Gastrocnemius medialis (tissue), 4 donors: ENCODE results near the gene ANKRD29. TPM values are rescaled to one million over a fixed set of nuclear protein-coding genes. Genes with fewer than 3 reads are reported as not detected.
"Not testable (repeated sequence)": the region's sequence is repeated elsewhere in the genome, so short reads cannot be mapped to it uniquely, and the experiment has no call there.

Experiments used
- ATAC-seq, 2 donors: fragments of 150-250 bp; one replicate each; pipeline ENCODE4 v1.9.1; 2016
- DNase-seq, 2 donors: peaks; one replicate each; pipeline ENCODE4 v3.0.0-alpha.2; 2019
- H3K27ac ChIP-seq, 4 donors: fragments of 200-600 bp; sonication (generic); 1 replicate in 1 of 4; 2 replicates in 3 of 4; pipeline ENCODE4 v1.5.1; 2016 to 2018; ENCODE audit warnings: mild to moderate bottlenecking in 2 of 4, moderate library complexity in 1 of 4
- H3K27me3 ChIP-seq, 3 donors: fragments of 200-600 bp; sonication (generic) in 2 of 3; 1 replicate in 1 of 3; 2 replicates in 2 of 3; pipeline versions ENCODE4 v1.5.1 to v1.6.0; 2016 to 2019; ENCODE audit warnings: mild to moderate bottlenecking in 1 of 3, moderate library complexity in 1 of 3
- H3K36me3 ChIP-seq, 2 donors: fragments of 200-600 bp; sonication (generic) in 1 of 2; one replicate each; pipeline ENCODE4 v1.5.1; 2017 to 2018
- H3K4me1 ChIP-seq, 2 donors: fragments of 200-600 bp; sonication (generic) in 1 of 2; one replicate each; pipeline ENCODE4 v1.5.1; 2016 to 2017; ENCODE audit warnings: mild to moderate bottlenecking in 2 of 2
- H3K4me3 ChIP-seq, 4 donors: fragments of 200-600 bp; sonication (generic) in 3 of 4; 1 replicate in 1 of 4; 2 replicates in 3 of 4; pipeline ENCODE4 v1.5.1; 2016 to 2019; ENCODE audit warnings: mild to moderate bottlenecking in 2 of 4
- H3K9me3 ChIP-seq, 3 donors: fragments of 200-600 bp; sonication (generic) in 2 of 3; 1 replicate in 1 of 3; 2 replicates in 2 of 3; pipeline ENCODE4 v1.5.1; 2016 to 2019
- POLR2A ChIP-seq, 2 donors: fragments of 450-650 bp; IDR thresholded peaks; one replicate each; pipeline ENCODE4 v1.6.1; 2017; ENCODE audit warnings: antibody characterized with exemption in 2 of 2, mild to moderate bottlenecking in 2 of 2, moderate library complexity in 2 of 2
- in situ Hi-C, 4 donors: fragments of 200-750 bp; cut with MboI; loops; one replicate each; pipeline versions ENCODE4 v1.15.0 to v1.8.0; 2017; ENCODE audit warnings: low sequenced_read_pairs in 4 of 4
- intact Hi-C: fragments of 100-400 bp; cut with DNase I; formaldehyde crosslinking; loops from one replicate; pipeline ENCODE4 v1.15.1; 2023; ENCODE audit warnings: low total_unique reads
- total RNA-seq, 4 donors: library from RNA; depleted of rRNA; stranded (reverse); fragments of >200 nt; gene quantifications; one replicate each; pipeline versions ENCODE4 v1.1.0 to v1.2.3, GENCODE V29; 2016
- TF ChIP-seq, protein P1 (sequence below), 5 experiments: fragments of 450-650 bp in 3 of 5; fragments of 200-600 bp in 2 of 5; sonication (generic) in 2 of 5; IDR thresholded peaks in 4 of 5; conservative IDR thresholded peaks in 1 of 5; 1 replicate in 4 of 5; 2 replicates in 1 of 5; pipeline ENCODE4 v1.5.1; 2016 to 2019; ENCODE audit warnings: antibody characterized with exemption in 5 of 5, mild to moderate bottlenecking in 3 of 5, moderate library complexity in 3 of 5

The ANKRD29 gene
- total RNA-seq, 4 donors from 2014 or later = 0.93 to 2.8 (median 1.6) TPM

DNA sequence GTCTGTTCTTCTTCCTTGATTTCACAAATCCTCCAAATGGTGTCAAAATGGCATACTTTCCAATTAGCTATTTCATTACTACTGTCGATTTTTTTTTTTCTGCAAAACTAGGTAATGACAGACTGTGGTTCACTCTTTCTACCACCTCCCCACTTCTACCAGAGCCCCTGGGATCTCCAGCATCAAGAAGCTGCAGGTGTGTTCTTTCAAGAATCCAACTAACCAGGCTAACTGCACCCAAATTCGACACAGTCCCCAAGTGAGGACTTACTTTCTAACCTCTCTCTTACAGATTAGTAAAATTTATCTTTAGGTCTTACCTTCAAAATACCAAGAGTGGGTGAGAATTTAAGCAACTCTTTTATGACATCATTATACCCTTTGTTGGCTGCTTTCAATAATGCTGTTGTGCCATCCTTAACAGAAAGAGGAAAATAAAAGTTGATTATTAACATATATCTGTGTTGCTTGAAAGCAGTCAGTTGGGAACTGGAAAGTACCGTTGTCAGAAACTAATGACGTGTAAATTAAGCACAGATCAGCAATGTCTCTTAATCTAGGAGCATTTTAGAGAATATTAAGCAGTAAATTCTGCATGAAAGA, 45.2 kb downstream of the ANKRD29 start:
- intact Hi-C loops = no loop called here
- no peak for TF ChIP-seq POLR2A (IDR thresholded peaks at IDR 0.05)
- TF ChIP-seq, protein P1, sequence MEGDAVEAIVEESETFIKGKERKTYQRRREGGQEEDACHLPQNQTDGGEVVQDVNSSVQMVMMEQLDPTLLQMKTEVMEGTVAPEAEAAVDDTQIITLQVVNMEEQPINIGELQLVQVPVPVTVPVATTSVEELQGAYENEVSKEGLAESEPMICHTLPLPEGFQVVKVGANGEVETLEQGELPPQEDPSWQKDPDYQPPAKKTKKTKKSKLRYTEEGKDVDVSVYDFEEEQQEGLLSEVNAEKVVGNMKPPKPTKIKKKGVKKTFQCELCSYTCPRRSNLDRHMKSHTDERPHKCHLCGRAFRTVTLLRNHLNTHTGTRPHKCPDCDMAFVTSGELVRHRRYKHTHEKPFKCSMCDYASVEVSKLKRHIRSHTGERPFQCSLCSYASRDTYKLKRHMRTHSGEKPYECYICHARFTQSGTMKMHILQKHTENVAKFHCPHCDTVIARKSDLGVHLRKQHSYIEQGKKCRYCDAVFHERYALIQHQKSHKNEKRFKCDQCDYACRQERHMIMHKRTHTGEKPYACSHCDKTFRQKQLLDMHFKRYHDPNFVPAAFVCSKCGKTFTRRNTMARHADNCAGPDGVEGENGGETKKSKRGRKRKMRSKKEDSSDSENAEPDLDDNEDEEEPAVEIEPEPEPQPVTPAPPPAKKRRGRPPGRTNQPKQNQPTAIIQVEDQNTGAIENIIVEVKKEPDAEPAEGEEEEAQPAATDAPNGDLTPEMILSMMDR (IDR thresholded peaks at IDR 0.05 in 4 of 5, conservative IDR thresholded peaks at IDR 0.05 in 1 of 5) = no peak
- Histone ChIP-seq H3K36me3 (no peaks in the 10 kb centered on the region), H3K4me1 (no peaks in the 10 kb centered on the region), H3K27me3 (peaks cover 0 to 8% (median 2%) of the 10 kb centered on the region in 3 donors), H3K4me3 (no peak overlapping the region), H3K27ac (no peak overlapping the region), H3K9me3 (no peaks in the 10 kb centered on the region)
- in situ Hi-C loops = no loop called here
- ATAC-seq (no peak), DNase-seq (no peak)

DNA sequence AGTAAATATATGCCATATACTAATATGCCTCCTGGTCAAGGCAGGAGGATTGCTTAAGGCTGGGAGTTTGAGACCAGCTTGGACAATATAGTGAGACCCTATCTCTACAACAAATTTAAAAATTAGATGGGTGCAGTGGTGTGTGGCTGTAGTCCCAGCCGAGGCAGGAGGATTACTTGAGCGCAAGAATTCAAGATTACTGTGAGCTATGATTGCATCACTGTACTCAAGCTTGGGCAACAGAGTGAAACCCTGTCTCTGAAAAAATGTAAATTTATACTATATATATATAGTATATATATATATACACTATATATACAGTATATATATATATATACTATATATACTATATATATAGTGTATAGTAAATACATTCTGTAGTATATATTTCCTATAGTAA, 46.5 kb downstream of the ANKRD29 start:
- ATAC-seq = no peak
- H3K36me3 ChIP-seq = no peaks in the 10 kb centered on the region
- no peaks in the 10 kb centered on the region for H3K4me1 ChIP-seq
- no peak overlapping the region for H3K27ac ChIP-seq
- no peak for DNase-seq
- peaks cover 0 to 8% (median 0%) of the 10 kb centered on the region in 3 donors for H3K27me3 ChIP-seq
- H3K4me3 ChIP-seq = no peak overlapping the region
- TF ChIP-seq, protein P1 (IDR thresholded peaks at IDR 0.05 in 4 of 5, conservative IDR thresholded peaks at IDR 0.05 in 1 of 5) = no peak
- TF ChIP-seq POLR2A (IDR thresholded peaks at IDR 0.05) = no peak
- H3K9me3 ChIP-seq = no peaks in the 10 kb centered on the region
- in situ Hi-C loops = no loop called here
- intact Hi-C loops = no loop called here

DNA sequence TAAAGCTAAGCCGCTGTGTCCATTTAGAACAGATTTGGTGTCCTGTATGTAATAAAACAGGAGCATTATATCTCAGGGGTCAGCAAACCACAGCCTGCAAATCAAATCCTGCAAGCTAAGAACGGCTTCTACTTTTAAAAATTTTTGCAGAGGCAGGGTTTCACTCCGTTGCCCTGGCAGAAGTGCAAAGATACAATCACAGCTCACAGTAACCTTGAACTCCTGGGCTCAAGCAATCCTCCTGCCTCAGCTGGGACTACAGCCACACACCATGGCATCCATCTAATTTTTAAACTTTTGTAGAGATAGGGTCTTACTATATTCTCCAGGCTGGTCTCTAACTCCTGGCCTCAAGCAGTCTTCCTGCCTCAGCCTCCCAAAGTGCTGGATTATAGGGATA, 47.8 kb downstream of the ANKRD29 start:
- Histone ChIP-seq H3K4me1 (no peaks in the 10 kb centered on the region), H3K27me3 (peaks cover 0 to 8% (median 0%) of the 10 kb centered on the region in 3 donors), H3K9me3 (no peaks in the 10 kb centered on the region), H3K4me3 (no peak overlapping the region), H3K27ac (no peak overlapping the region), H3K36me3 (no peaks in the 10 kb centered on the region)
- intact Hi-C loops (no loop called here), in situ Hi-C loops (no loop called here)
- DNase-seq (no peak), ATAC-seq (no peak)
- no peak for TF ChIP-seq POLR2A (IDR thresholded peaks at IDR 0.05)
- TF ChIP-seq, protein P1 (IDR thresholded peaks at IDR 0.05 in 4 of 5, conservative IDR thresholded peaks at IDR 0.05 in 1 of 5) = no peak

DNA sequence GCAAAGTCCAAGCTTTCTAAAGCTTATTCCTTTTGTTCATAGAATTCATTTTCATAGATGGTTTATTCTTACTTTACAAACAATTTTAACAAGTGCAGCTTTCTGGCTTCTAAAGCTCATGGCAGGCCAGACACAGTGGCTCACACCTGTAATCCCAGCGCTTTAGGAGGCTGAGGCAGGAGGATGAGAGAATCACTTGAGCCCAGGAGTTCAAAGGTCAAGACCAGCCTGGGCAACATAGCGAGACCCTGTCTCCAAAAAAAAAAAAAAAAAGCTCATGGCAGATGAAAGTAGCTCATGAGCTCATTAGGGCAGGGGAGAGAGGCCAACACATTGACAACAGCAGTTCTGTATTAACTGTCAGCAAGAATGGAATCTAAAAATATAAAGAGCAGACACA, 48.3 kb downstream of the ANKRD29 start:
- ATAC-seq (no peak), DNase-seq (no peak)
- H3K36me3 ChIP-seq = no peaks in the 10 kb centered on the region
- no peak overlapping the region for H3K27ac ChIP-seq
- no peak for TF ChIP-seq POLR2A (IDR thresholded peaks at IDR 0.05)
- TF ChIP-seq, protein P1 (IDR thresholded peaks at IDR 0.05 in 4 of 5, conservative IDR thresholded peaks at IDR 0.05 in 1 of 5) = no peak
- intact Hi-C loops (no loop called here), in situ Hi-C loops (no loop called here)
- no peaks in the 10 kb centered on the region for H3K4me1 ChIP-seq
- no peak overlapping the region for H3K4me3 ChIP-seq
- H3K9me3 ChIP-seq = no peaks in the 10 kb centered on the region
- peaks cover 0 to 6% (median 0%) of the 10 kb centered on the region in 3 donors for H3K27me3 ChIP-seq

DNA sequence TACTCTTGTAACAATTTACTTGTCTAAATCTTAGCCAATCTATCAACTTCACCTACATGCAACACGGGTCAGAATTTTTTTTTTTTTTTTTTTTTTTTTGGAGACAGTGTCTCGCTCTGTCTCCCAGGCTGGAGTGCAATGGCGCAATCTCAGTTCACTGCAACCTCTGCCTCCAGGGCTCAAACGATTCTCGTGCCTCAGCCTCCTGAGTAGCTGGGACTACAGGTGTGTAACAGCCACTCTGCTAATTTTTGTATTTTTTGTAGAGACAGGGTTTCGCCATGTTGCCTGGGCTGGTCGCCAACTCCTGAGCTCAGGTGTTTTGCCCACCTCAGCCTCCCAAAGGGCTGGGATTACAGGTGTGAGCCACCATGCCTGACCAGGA, 49.6 kb downstream of the ANKRD29 start:
- H3K27me3 ChIP-seq, H3K4me1 ChIP-seq, ATAC-seq, H3K9me3 ChIP-seq, in situ Hi-C loops, intact Hi-C loops, H3K4me3 ChIP-seq, DNase-seq, H3K27ac ChIP-seq, H3K36me3 ChIP-seq: not testable (repeated sequence)
